Right ventricle myocardium superior (tissue), 1 donor: ENCODE measurements around the gene GMDS. TPM values are rescaled to one million over a fixed set of nuclear protein-coding genes. Genes with fewer than 3 reads are reported as not detected.

Experiments used
- ATAC-seq: fragments of 200-7000 bp; cut with Tn5 transposase; one replicate; pipeline ENCODE4 v1.9.1; 2020; ENCODE audit warnings: mild to moderate bottlenecking; ENCODE audit not compliant: poor library complexity
- DNase-seq: peaks from one replicate; pipeline ENCODE4 v3.0.0-alpha.2; 2020
- intact Hi-C: fragments of 100-400 bp; cut with DNase I; formaldehyde crosslinking; loops from one replicate; pipeline ENCODE4 v1.11.2; 2022
- total RNA-seq: library from RNA; stranded (reverse); fragmentation: NEBNext Ultra II Directional; extraction: Animal tissue kit (Norgen Biotek cat#: 25700); gene quantifications from one replicate; pipeline ENCODE4 v1.2.1, GENCODE V29; 2021
- donor health status: DM: no; HTN: yes; CAD: no; lungs with severe emphysema.

The GMDS gene
- total RNA-seq, 1 donor from 2014 or later: 4.9 TPM

GRCh38 chr6:1870251-1870650 lies 375.2 kb downstream of the GMDS start:
- intact Hi-C loops: no loop called here
- DNase-seq (no peak), ATAC-seq (no peak)

GRCh38 chr6:1869769-1870168 lies 375.6 kb downstream of the GMDS start:
- intact Hi-C loops: no loop called here
- DNase-seq: no peak
- no peak for ATAC-seq

GRCh38 chr6:1869308-1869707 lies 376.1 kb downstream of the GMDS start:
- ATAC-seq (no peak), DNase-seq (no peak)
- intact Hi-C loops: no loop called here

GRCh38 chr6:1868561-1869261 lies 376.7 kb downstream of the GMDS start:
- no peak for DNase-seq
- no peak for ATAC-seq
- intact Hi-C loops: no loop called here

- no peak for DNase-seq
- intact Hi-C loops: no loop called here
- no peak for ATAC-seq
Observed at GRCh38 chr6:1867197-1867596, 378.2 kb downstream of the GMDS start.

GRCh38 chr6:1865585-1865984 lies 379.8 kb downstream of the GMDS start:
- ATAC-seq (no peak), DNase-seq (no peak)
- intact Hi-C loops: no loop called here

GRCh38 chr6:1864496-1864895 lies 380.9 kb downstream of the GMDS start:
- ATAC-seq (no peak), DNase-seq (no peak)
- intact Hi-C loops: no loop called here

GRCh38 chr6:1862411-1862810 lies 383.0 kb downstream of the GMDS start:
- ATAC-seq (no peak), DNase-seq (no peak)
- intact Hi-C loops: no loop called here

- ATAC-seq: no peak
- no peak for DNase-seq
- intact Hi-C loops: no loop called here
Observed at GRCh38 chr6:1860756-1861348, 384.6 kb downstream of the GMDS start.

GRCh38 chr6:1858859-1859258 lies 386.5 kb downstream of the GMDS start:
- no peak for DNase-seq
- ATAC-seq: no peak
- intact Hi-C loops: no loop called here

GRCh38 chr6:1858196-1858595 lies 387.2 kb downstream of the GMDS start:
- no peak for ATAC-seq
- DNase-seq: no peak
- intact Hi-C loops: no loop called here

GRCh38 chr6:1856381-1856780 lies 389.0 kb downstream of the GMDS start:
- intact Hi-C loops: no loop called here
- ATAC-seq (no peak), DNase-seq (no peak)

- no peak for DNase-seq
- ATAC-seq: no peak
- intact Hi-C loops: no loop called here
Observed at GRCh38 chr6:1855890-1856289, 389.5 kb downstream of the GMDS start.

- ATAC-seq: no peak
- no peak for DNase-seq
Observed at GRCh38 chr6:1854296-1854695, 391.1 kb downstream of the GMDS start.

GRCh38 chr6:1853761-1854160 lies 391.6 kb downstream of the GMDS start:
- DNase-seq: no peak
- intact Hi-C loops: no loop called here
- no peak for ATAC-seq

More at GRCh38 chr6:1854296-1854695, 391.1 kb downstream of the GMDS start:
- intact Hi-C loops: no loop called here

- DNase-seq (no peak), ATAC-seq (no peak)
- intact Hi-C loops: no loop called here
Observed at GRCh38 chr6:1851681-1852456, 393.5 kb downstream of the GMDS start.

GRCh38 chr6:1850840-1851157 lies 394.6 kb downstream of the GMDS start:
- intact Hi-C loops: no loop called here
- DNase-seq: no peak
- ATAC-seq: no peak

- DNase-seq: no peak
- ATAC-seq: no peak
- intact Hi-C loops: no loop called here
Observed at GRCh38 chr6:1850121-1850839, 395.1 kb downstream of the GMDS start.

- ATAC-seq (no peak), DNase-seq (no peak)
- intact Hi-C loops: no loop called here
Observed at GRCh38 chr6:1849691-1850090, 395.7 kb downstream of the GMDS start.

- DNase-seq (no peak), ATAC-seq (no peak)
- intact Hi-C loops: no loop called here
Observed at GRCh38 chr6:1848752-1849151, 396.7 kb downstream of the GMDS start.
